ENCODE measurements around the gene ZNF311. TPM values are rescaled to one million over a fixed set of nuclear protein-coding genes. Genes with fewer than 3 reads are reported as not detected.

Gene ZNF311
- total and polyA plus RNA-seq, 9 of the 15 experiments (the other 6 are each of a cell fraction or from before 2014, with no cell fraction given), result 5.1 to 10.0 (median 7.5) TPM

- no peak for TF ChIP-seq PREB (CRISPR knock-in tag; IDR thresholded peaks at IDR 0.05)
- TF ChIP-seq CREB3L1 (IDR thresholded peaks at IDR 0.05; ENCODE audit: borderline replicate concordance, low read depth), result peak; percentile 81; the same call in 1 of the 2 replicates
- no peak for TF ChIP-seq HINFP (tag; conservative IDR thresholded peaks at IDR 0.05; ENCODE audit: low read depth)
- TF ChIP-seq ZNF280A (IDR thresholded peaks at IDR 0.05; ENCODE audit: low read depth, partially characterized antibody), result no peak
- TF ChIP-seq RBM14 (IDR thresholded peaks at IDR 0.05; ENCODE audit: borderline replicate concordance, insufficient read depth, low read depth, low read length), result no peak
- TF ChIP-seq PHTF2 (CRISPR knock-in tag; IDR thresholded peaks at IDR 0.05), result no peak
- TF ChIP-seq OTX1 (CRISPR knock-in tag; IDR thresholded peaks at IDR 0.05), result no peak
- no peak for TF ChIP-seq RBM17 (IDR thresholded peaks at IDR 0.05; ENCODE audit: borderline replicate concordance, low read depth, low read length)
- no peak for TF ChIP-seq ZSCAN32 (CRISPR knock-in tag; IDR thresholded peaks at IDR 0.05)
- peak; percentile 54; the same call in 1 of the 2 replicates for TF ChIP-seq SMARCC2 (IDR thresholded peaks at IDR 0.05; ENCODE audit: low read depth)
- peak; percentile 90 for TF ChIP-seq SMARCA4 (IDR thresholded peaks at IDR 0.05)
- TF ChIP-seq GTF2B (IDR thresholded peaks at IDR 0.05; ENCODE audit: extremely low read depth, insufficient read length), result no peak
- peak; percentile 97 for TF ChIP-seq ESRRA (IDR thresholded peaks at IDR 0.05; ENCODE audit: borderline replicate concordance, low read depth)
- TF ChIP-seq ZNF583 (CRISPR knock-in tag; IDR thresholded peaks at IDR 0.05), result no peak
- TF ChIP-seq DPF2 (IDR thresholded peaks at IDR 0.05), result peak; percentile 93
- no peak for TF ChIP-seq SETDB1 (IDR thresholded peaks at IDR 0.05; ENCODE audit: low read length)
- no peak for TF ChIP-seq HOXB6 (CRISPR knock-in tag; IDR thresholded peaks at IDR 0.05; ENCODE audit: borderline replicate concordance)
- TF ChIP-seq DEAF1 (CRISPR knock-in tag; IDR thresholded peaks at IDR 0.05), result peak; percentile 80
- TF ChIP-seq ZNF695 (CRISPR knock-in tag; IDR thresholded peaks at IDR 0.05), result no peak
- TF ChIP-seq CXXC5 (CRISPR knock-in tag; IDR thresholded peaks at IDR 0.05), result peak; percentile 93
These were observed 24.2 kb downstream of the ZNF311 start (continued) for GRCh38 chr6:28980852-28981430.
